HG02678 (cell line): Measurements from ENCODE around the gene IL20RB.

Experiments used
- ATAC-seq: cut with Tn5 transposase; IDR thresholded peaks from one replicate; pipeline ENCODE4 v1.9.1; 2021; ENCODE audit warnings: mild to moderate bottlenecking, moderate library complexity; ENCODE audit not compliant: unreplicated experiment

IL20RB gene

GRCh38 chr3:137032465-137033120 is 74.8 kb downstream of the IL20RB start:
- peak; percentile 92 for ATAC-seq

GRCh38 chr3:137035631-137036030 is 77.8 kb downstream of the IL20RB start:
- no peak for ATAC-seq

- no peak for ATAC-seq
These were observed 81.8 kb downstream of the IL20RB start for GRCh38 chr3:137039570-137039969.

GRCh38 chr3:137041251-137041650 is 83.5 kb downstream of the IL20RB start:
- no peak for ATAC-seq

- ATAC-seq: no peak
These were observed 83.9 kb downstream of the IL20RB start for GRCh38 chr3:137041686-137042085.

- no peak for ATAC-seq
These were observed 89.0 kb downstream of the IL20RB start for GRCh38 chr3:137046747-137047146.

- no peak for ATAC-seq
These were observed 89.5 kb downstream of the IL20RB start for GRCh38 chr3:137047240-137047639.

GRCh38 chr3:137050281-137050680 is 92.5 kb downstream of the IL20RB start:
- no peak for ATAC-seq

GRCh38 chr3:137052298-137052697 is 94.5 kb downstream of the IL20RB start:
- ATAC-seq: no peak
